ENCODE data around the gene AGBL4.

DNA sequence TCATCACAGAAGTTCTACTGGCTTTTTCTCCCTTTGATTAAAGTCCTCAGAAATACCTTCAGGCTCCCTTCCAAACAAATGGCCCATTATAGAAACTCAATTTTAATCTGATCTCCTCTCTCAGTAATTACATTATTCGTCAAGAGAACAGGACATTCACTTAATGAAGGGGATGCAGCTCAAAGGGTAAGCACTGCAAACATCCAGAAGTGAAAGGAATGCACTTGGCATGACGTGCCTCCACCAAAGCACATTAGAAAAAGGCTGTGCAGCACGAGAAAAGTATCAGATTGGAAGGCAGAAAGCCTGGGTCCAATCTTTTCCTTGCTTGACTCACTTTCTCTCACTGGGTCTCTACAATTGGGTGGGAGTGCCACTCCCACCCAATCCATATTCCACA is 1024.4 kb downstream of the AGBL4 start:
- TF ChIP-seq ZNF654 (tag by site-specific recombination; IDR thresholded peaks at IDR 0.05; ENCODE audit: low read depth) (no peak), ZNF707 (tag by site-specific recombination; IDR thresholded peaks at IDR 0.05) (no peak), TCF7L2 (IDR thresholded peaks at IDR 0.05; ENCODE audit: borderline replicate concordance, low read depth, low read length) (no peak), PRDM1 (tag by site-specific recombination; IDR thresholded peaks at IDR 0.05) (no peak), ZNF221 (tag by site-specific recombination; IDR thresholded peaks at IDR 0.05; ENCODE audit: borderline replicate concordance) (no peak), ZNF133 (tag by site-specific recombination; IDR thresholded peaks at IDR 0.05) (no peak), YY1 (tag by site-specific recombination; IDR thresholded peaks at IDR 0.05) (no peak), ZNF23 (tag by site-specific recombination; IDR thresholded peaks at IDR 0.05; ENCODE audit: borderline replicate concordance) (no peak), ZBTB1 (tag by site-specific recombination; IDR thresholded peaks at IDR 0.05) (no peak)
- TF ChIP-seq, protein P1, sequence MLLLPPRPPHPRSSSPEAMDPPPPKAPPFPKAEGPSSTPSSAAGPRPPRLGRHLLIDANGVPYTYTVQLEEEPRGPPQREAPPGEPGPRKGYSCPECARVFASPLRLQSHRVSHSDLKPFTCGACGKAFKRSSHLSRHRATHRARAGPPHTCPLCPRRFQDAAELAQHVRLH (tag by site-specific recombination; IDR thresholded peaks at IDR 0.05), result no peak
- TF ChIP-seq, protein P2, sequence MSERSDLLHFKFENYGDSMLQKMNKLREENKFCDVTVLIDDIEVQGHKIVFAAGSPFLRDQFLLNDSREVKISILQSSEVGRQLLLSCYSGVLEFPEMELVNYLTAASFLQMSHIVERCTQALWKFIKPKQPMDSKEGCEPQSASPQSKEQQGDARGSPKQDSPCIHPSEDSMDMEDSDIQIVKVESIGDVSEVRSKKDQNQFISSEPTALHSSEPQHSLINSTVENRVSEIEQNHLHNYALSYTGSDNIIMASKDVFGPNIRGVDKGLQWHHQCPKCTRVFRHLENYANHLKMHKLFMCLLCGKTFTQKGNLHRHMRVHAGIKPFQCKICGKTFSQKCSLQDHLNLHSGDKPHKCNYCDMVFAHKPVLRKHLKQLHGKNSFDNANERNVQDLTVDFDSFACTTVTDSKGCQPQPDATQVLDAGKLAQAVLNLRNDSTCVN (tag by site-specific recombination; optimal IDR thresholded peaks at IDR 0.05), result no peak
- TF ChIP-seq, protein P3, sequence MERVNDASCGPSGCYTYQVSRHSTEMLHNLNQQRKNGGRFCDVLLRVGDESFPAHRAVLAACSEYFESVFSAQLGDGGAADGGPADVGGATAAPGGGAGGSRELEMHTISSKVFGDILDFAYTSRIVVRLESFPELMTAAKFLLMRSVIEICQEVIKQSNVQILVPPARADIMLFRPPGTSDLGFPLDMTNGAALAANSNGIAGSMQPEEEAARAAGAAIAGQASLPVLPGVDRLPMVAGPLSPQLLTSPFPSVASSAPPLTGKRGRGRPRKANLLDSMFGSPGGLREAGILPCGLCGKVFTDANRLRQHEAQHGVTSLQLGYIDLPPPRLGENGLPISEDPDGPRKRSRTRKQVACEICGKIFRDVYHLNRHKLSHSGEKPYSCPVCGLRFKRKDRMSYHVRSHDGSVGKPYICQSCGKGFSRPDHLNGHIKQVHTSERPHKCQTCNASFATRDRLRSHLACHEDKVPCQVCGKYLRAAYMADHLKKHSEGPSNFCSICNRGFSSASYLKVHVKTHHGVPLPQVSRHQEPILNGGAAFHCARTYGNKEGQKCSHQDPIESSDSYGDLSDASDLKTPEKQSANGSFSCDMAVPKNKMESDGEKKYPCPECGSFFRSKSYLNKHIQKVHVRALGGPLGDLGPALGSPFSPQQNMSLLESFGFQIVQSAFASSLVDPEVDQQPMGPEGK (tag by site-specific recombination; IDR thresholded peaks at IDR 0.05), result no peak
- TF ChIP-seq, protein P4, sequence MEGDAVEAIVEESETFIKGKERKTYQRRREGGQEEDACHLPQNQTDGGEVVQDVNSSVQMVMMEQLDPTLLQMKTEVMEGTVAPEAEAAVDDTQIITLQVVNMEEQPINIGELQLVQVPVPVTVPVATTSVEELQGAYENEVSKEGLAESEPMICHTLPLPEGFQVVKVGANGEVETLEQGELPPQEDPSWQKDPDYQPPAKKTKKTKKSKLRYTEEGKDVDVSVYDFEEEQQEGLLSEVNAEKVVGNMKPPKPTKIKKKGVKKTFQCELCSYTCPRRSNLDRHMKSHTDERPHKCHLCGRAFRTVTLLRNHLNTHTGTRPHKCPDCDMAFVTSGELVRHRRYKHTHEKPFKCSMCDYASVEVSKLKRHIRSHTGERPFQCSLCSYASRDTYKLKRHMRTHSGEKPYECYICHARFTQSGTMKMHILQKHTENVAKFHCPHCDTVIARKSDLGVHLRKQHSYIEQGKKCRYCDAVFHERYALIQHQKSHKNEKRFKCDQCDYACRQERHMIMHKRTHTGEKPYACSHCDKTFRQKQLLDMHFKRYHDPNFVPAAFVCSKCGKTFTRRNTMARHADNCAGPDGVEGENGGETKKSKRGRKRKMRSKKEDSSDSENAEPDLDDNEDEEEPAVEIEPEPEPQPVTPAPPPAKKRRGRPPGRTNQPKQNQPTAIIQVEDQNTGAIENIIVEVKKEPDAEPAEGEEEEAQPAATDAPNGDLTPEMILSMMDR (tag by site-specific recombination; IDR thresholded peaks at IDR 0.05), result no peak
- TF ChIP-seq, protein P5, sequence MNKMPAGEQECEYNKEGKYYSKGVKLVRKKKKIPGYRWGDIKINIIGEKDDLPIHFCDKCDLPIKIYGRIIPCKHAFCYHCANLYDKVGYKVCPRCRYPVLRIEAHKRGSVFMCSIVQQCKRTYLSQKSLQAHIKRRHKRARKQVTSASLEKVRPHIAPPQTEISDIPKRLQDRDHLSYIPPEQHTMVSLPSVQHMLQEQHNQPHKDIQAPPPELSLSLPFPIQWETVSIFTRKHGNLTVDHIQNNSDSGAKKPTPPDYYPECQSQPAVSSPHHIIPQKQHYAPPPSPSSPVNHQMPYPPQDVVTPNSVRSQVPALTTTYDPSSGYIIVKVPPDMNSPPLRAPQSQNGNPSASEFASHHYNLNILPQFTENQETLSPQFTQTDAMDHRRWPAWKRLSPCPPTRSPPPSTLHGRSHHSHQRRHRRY (tag by site-specific recombination; IDR thresholded peaks at IDR 0.05), result no peak

All from HEK293 (cell line).